ENCODE results near the gene IZUMO1.

IZUMO1 gene

DNA sequence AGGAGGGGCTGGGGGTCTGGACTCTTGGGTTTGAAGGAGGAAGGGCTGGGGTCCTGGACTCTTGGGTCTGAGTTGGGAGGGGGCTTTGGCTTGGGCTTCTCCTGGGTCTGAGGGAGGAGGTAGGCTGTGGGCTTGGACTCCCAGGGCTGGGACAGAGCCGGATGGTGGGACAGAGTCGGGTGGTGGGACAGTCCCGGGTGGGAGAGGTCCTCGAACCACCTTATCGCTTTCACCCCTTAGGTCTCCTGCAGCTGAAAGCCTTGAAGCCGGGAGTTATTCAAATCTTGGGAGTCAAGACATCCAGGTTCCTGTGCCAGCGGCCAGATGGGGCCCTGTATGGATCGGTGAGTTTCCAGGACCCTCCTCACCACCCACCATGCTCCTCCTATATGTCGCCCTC lies 10.0 kb upstream of the IZUMO1 start:
- DNase-seq, result no peak

DNA sequence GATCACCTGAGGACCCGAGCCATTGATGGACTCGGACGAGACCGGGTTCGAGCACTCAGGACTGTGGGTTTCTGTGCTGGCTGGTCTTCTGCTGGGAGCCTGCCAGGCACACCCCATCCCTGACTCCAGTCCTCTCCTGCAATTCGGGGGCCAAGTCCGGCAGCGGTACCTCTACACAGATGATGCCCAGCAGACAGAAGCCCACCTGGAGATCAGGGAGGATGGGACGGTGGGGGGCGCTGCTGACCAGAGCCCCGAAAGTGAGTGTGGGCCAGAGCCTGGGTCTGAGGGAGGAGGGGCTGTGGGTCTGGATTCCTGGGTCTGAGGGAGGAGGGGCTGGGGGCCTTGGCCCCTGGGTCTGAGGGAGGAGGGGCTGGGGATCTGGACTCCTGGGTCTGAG lies 9.5 kb upstream of the IZUMO1 start:
- no peak for DNase-seq

- no peak for DNase-seq
Measured at GRCh38 chr19:48755787-48756186, 9.1 kb upstream of the IZUMO1 start.

- DNase-seq, result no peak
Measured at GRCh38 chr19:48755084-48755641, 8.5 kb upstream of the IZUMO1 start, which contains the start of gene FGF21. Gene FGF21 (plus strand): TSS chr19:48755524. CDS start chr19:48756237, 713 bp downstream.

- DNase-seq, result peak; percentile 24
Measured at GRCh38 chr19:48752496-48753365, 6.0 kb upstream of the IZUMO1 start, which contains the start of gene FUT1. Gene FUT1 (minus strand): TSS chr19:48752641. CDS start chr19:48751281, 1,360 bp downstream.

DNA sequence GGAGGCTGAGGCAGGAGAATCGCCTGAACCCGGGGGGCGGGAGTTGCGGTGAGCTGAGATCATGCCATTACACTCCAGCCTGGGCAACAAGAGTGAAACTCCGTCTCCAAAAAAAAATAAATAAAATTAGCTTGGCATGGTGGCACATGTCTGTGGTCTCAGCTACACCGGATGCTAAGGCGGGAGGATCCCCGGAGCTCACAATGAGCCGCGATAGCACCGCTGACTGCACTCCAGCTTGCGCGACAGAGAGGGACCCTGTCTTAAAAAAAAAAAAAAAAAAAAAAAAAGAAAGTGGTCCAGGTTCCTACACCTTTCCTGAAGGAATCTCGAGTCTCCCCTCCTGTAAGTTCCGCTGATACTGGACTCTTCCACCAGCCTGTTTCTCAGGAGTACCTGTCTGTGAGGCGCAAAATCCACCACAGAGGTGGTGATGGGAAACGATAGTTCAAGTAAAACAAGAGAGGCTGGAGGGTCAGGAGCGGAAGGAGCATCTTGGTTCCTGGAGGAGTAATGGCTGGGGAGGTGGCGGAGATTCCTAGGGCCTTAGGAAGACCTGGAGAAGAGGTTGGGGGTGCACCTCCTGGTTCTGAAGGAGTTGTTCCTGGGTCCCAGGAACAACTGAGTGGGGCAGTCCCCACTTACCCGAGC lies 5.3 kb upstream of the IZUMO1 start:
- DNase-seq, result no peak

DNA sequence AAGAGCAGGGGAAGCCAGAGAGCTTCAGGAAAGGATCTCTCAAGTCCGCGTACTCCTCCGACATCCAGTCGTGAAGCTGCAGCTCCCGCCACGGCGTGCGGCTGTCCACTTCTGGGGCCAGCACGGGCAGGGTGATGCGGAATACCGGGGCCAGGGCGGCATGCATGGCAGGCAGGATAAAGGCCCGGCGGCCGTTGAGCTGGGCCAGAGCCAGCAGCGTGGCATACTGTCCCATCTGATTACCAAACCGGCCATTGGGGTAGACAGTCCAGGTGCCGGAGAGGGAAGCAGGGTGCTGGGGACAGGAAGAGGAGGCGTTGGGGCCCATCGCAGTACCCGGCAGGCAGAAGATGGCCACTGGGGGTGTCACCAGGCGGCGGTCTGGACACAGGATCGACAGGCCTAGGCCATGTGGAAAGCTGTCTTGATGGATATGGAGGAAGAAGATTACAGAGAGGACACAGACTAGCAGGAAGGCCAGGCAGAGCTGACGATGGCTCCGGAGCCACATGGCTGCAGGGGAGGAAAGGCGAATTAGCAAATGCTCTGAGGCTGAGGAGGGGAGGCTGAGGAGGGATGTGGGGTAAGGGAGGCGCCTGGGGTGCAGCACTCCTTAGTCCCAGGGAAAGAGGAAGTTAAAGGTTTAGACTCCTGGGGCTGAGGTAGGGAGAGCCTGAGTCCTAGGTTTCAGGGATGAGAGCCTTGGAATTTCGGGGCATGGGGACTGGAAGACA lies 4.2 kb upstream of the IZUMO1 start:
- DNase-seq, result no peak

DNA sequence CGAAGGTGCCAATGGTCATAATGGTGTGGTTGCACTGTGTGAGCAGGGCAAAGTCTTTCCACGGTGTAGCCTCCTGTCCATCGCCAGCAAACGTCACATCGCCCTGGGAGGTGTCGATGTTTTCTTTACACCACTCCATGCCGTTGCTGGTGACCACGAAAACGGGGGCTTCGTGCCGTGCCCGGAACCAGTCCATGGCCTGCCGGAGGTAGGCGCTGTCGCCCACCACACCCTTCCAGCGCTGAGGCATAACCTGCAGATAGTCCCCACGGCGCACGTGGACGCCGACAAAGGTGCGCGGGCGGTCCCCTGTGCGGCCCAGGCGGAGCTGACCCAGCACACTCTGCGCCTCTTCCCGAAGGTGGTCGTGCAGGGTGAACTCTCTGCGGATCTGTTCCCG lies 3.6 kb upstream of the IZUMO1 start:
- DNase-seq, result no peak

DNA sequence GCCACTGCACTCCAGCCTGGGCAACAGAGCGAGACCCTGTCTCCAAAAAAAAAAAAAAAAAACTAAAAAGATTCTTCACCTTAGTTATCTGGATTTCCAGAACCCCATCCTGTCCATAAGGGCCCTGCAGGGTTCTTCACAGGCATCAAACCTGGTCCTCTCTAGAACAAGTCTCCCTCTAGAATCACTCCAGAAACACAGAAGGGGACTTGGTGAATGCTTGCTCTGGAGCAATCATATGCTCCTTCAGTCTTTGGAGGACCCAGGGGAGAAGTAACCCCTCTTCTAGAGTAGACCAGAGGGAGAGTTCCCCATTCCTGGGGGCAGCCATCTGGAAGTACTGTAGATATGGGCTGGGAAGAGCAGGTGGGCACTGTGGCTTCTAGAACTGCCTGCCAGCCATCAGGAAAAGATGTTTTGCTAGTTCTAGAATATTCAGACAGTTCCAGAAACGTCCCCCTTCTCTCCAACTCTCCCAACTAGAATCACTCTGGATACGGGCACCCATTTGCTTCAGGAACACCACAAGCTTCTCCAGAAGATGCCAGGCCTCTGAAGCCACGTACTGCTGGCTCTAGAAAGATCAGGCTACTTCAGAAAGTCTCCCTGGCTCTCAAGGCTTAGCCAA lies 3.0 kb upstream of the IZUMO1 start:
- DNase-seq, result no peak

DNA sequence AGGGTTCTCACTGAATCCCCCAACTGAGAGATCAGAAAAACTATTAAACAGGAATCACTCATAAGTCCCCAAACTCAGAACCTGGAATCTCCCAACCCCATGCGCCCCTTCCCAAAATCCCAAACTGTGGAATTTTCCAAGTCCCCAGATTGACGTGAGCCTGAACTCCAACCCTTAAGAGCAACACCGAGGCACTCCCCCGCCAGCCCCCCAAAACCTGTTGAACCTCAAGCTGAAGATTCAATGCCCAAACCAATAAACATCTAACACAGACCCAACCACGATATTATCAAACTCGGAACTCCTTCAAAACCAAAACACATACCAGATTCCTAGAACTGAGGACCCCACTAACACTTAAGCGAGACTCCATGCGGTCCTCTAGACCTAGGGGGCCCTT lies 599 bp downstream of the IZUMO1 start:
- no peak for DNase-seq

DNA sequence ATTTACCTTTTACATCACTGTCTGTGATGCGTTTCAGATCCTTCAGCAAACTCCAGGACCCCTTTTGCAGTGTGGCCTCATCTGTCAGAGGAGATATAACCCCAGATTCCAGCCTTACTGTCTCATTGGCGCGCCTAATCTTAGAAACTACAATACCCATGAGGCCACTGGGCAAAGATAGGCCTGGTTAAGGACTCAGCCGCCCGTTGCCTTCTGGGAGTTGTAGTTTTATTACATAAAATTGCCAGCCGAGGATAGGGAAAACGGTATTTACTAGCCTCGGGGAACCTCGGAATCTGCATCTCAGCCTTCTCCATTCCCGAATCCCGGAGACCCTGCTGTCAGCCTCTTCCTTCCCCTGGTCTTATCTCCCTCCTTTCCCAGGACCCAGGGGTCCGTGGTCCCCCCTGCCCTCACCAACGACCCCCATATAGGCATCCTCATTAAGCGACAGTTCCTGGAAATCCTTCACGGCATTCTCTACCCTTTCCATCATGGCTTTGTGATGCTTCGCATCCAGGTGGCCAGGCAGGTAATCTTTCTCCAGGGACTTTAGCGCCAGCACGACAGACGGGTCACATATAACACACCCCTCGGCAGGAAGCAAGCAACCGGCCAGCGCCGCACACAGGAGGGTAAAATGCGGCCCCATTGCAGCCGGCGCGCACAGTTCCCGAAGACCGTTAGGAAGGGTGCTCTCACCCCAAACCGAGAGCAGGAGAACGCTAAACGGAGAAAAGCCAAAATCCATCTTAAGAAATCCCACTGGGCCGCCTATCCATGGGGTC lies 1.3 kb downstream of the IZUMO1 start:
- DNase-seq, result peak; percentile 83

- no peak for DNase-seq
Measured at GRCh38 chr19:48742096-48742495, 4.6 kb downstream of the IZUMO1 start.

DNA sequence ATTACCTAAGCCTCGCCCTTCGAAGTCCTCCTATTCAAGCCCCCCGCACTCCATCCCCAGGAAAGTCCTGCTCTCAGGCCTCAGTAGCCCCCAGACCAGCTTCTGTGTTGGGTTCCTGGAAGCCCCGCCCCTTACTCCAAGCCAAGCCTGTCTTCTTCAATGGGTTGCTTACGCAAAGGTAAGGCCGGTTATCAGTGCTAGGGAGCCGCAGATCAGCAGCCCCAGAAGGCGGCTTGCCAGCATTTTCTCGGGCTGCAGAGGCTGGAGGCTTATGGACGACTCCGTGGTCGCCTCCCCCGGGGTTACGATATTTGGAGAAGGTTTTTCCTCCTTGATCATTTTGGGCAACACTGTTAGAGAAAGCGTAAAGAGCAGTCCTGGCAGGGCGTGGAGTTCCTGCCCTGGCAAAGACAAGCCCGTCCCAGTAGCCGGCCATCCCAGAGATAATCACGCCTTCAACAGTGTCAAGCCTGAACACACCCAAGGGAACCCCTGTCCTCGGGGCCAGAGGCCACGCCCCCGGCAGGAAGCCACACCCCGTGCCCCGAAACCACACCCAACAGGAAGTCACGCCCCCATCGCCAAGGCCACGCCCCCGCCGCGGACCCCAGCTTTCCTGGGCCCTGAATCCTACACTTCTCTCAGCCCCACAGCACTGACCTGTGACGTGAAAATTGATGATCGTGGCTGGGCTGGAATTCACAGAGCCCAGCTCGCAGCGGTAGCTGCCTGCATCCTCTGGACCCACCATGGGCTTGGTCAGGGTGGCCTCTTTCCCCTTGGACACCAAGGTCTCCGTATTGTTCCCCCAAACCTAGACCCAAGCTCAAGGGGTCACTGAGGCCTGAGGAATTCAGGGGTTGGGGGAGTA lies 5.3 kb downstream of the IZUMO1 start:
- peak; percentile 58 for DNase-seq

DNA sequence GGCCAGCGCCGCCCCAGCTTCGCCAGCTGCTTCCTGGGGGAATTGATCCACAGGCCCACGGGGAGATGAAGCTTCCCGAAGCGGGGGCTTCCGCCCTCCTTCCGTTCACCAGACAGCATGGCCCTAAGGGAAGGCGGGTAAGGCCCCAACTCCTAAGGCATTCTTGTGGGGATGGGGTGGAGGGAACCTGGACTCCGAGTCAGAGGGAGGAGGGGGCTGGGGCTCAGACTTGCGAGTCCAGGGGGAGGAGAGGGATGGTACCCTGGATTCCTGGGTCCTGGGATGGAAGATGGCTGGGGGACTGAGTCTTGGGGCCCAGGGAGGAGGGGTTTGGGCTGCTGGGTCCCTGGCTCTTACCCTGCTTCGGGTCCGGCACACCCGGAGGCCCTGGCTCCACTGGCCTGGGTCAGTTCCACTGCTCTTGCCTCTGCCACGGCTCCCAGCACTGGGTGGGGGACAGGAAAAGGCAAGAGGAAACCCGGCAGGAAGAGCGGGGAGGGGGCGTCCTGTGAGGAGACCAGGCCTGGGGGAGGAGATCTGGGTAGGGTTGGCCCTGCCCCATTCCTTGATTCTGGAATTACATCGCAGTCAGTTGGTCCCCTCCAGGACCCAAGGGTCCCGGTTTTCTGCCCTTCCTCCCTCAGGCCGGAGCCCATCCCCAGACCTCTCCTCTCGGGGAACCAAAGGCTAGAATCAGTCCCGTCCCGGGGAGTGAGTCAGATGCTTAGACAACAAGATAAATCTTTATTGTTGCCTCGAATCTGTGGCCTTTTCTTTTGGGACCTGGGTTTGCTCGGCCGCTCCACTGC lies 6.3 kb downstream of the IZUMO1 start, which contains the start of gene RASIP1:
TSS of gene RASIP1 (minus strand) at position 447 of the 809 bp plus-strand sequence. CDS start at position 119, 328 bp downstream.
- no peak for DNase-seq

DNA sequence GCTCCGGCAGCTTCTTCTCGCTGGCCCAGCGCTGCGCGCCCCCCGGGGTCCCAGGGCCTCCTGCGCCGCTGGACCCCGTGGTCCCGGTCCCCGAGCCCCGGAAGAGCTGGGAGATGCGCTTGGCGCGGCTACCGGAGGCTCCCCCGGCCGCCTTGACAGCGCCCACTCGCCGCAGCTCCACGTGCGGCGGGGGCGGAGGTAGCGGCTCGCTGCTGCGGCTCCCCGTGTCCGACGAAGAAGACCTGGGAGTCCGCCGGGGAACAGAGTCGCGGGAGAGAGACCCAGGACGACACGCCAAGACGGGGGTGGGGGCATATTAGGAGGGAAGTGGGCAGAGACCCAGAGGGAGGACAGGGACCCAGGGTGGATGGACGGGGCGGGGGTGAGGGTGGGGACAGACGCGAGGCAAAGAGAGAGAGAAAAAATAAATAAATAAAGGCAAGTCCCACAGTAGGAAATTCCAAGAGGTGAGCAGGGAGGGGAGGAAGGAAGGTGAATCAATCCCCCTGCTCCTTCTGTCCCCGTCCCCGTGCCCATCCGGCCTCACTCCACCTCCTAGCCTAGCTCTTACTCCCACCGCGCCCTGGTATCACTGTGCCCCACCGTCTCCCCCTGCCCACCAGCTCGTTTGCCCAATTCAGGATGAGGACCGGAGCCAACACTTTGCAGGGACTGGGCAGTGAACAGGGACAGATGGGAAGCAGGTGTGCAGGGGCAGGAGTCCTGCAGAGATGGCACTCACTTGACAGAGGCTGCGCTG lies 7.1 kb downstream of the IZUMO1 start:
- DNase-seq, result no peak

DNA sequence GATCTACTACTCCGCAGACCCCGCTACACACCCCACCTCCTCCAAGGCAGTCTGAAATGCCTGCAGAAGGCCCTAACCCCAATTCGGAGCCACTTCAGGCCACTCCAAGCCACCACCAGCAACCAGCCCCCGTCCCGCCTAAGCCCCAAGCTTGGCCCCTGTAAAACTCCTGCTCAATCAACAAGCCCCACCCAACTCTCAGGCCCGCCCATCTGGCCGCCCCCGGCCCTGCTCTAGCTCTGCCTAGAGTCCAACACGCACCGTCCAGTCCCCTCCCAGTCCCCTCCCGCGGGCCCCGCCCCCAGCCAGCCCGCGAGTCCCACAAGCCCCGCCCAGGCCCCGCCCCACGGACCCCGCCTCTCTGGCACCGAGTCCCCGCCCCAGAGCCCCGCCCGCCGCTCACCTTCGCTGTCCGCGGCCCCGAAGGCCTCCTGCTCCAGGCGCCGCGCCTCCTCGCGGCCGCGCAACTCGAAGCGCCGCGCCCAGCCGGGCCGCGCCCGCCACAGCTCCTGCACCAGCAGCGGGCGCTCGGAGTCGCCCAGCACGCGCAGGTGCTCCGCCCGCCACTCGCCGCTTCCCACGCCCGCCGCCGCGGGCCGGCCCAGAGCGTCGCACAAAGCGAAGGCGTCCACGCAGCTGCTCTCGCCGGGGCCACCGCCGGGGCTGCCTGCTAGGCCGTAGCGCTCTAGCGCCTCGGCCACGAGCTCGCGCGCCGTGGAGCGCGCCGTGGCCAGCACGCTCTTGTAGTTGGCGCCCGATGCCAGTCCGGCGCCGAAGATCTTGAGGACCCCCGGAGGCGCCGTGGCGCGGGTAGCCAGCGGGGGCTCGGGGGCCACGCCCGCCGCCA lies 7.9 kb downstream of the IZUMO1 start:
- DNase-seq, result peak; percentile 97

DNA sequence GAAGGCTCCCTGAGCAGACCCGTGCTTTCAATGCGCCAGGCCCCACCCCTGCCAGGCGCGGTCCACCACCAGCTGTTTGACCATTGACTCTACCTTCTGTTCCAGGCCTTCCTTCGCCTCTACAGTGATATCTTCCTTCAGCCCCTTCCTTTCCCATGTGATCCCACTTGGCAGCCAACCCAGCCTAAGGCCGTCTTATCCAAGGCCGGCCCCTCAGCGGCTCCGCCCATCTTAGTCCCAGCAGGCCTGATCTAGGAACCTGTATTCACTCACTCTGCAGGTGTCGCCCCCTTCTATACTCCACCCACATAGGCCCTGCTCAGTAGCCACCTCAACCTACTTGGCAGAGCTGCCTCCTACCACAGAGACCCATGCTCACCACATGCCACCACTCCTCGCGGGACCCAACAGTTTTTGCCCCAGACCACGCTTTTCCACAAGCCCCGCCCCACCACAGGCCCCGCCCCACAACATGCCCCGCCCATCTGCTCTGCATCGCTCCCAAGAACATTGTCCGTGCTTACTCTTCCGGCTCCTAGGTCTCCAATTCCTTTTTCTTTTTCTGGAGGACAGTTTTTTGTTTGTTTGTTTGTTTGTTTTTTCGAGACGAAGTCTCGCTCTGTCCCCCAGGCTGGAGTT lies 9.2 kb downstream of the IZUMO1 start:
- no peak for DNase-seq

All from activated CD4-positive, alpha-beta T cell treated with anti-CD3 and anti-CD28 coated beads, Interleukin-2, Interleukin-6, amounts not matched to agents 100 ng/mL and 50 ng/mL, durations not matched to agents 16 hours and 8 hours (primary cell).